PC-3 (cell line): ENCODE results near the gene PRORP.

ENCODE experiments used
- EZH2 ChIP-seq: fragments of 300-600 bp; sonication (generic); IDR thresholded peaks from one replicate; pipeline ENCODE4 v1.6.1; 2017; ENCODE audit warnings: antibody characterized with exemption, mild to moderate bottlenecking, low read length; ENCODE audit not compliant: unreplicated experiment
- EZH2phosphoT487 ChIP-seq: fragments of 300-600 bp; sonication (generic); IDR thresholded peaks from 2 replicates; pipeline ENCODE4 v1.6.1; 2018; ENCODE audit warnings: mild to moderate bottlenecking, antibody characterized with exemption, low read length, borderline replicate concordance
- TF ChIP-seq, protein P1 (sequence below): fragments of 300-600 bp; sonication (generic); conservative IDR thresholded peaks from 2 replicates; pipeline ENCODE4 v1.5.1; 2017; ENCODE audit warnings: antibody characterized with exemption, low read depth, mild to moderate bottlenecking, low read length

DNA sequence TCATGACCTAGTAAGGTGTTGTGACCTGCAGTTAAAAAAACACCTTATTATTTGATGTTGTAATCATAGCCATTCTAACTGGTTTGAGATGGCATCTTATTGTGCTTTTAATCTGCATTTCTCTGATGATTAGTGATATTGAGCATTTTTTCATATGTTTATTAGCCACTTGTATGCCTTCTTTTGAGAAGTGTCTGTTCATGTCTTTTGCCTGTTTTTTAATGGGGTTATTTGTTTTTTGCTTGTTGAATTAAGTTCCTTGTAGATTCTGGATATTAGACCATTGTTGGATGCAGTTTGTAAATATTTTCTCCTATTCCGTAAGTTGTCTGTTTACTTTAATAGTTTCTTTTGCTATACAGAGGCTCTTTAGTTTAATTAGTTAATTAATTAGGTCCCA is 41.0 kb downstream of the PRORP start:
- TF ChIP-seq, protein P1, sequence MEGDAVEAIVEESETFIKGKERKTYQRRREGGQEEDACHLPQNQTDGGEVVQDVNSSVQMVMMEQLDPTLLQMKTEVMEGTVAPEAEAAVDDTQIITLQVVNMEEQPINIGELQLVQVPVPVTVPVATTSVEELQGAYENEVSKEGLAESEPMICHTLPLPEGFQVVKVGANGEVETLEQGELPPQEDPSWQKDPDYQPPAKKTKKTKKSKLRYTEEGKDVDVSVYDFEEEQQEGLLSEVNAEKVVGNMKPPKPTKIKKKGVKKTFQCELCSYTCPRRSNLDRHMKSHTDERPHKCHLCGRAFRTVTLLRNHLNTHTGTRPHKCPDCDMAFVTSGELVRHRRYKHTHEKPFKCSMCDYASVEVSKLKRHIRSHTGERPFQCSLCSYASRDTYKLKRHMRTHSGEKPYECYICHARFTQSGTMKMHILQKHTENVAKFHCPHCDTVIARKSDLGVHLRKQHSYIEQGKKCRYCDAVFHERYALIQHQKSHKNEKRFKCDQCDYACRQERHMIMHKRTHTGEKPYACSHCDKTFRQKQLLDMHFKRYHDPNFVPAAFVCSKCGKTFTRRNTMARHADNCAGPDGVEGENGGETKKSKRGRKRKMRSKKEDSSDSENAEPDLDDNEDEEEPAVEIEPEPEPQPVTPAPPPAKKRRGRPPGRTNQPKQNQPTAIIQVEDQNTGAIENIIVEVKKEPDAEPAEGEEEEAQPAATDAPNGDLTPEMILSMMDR = no peak
- TF ChIP-seq EZH2 (no peak), EZH2phosphoT487 (no peak)
